ENCODE measurements around the gene DOCK2. TPM values are rescaled to one million over a fixed set of nuclear protein-coding genes. Genes with fewer than 3 reads are reported as not detected.
A peak's percentile ranks its signal among the peaks of the same experiment; 100 is the strongest.

The DOCK2 gene
- polyA plus RNA-seq, 1 donor (not counting 4 experiments of a cell fraction or from before 2014, with no cell fraction given), result 0.21 TPM

DNA sequence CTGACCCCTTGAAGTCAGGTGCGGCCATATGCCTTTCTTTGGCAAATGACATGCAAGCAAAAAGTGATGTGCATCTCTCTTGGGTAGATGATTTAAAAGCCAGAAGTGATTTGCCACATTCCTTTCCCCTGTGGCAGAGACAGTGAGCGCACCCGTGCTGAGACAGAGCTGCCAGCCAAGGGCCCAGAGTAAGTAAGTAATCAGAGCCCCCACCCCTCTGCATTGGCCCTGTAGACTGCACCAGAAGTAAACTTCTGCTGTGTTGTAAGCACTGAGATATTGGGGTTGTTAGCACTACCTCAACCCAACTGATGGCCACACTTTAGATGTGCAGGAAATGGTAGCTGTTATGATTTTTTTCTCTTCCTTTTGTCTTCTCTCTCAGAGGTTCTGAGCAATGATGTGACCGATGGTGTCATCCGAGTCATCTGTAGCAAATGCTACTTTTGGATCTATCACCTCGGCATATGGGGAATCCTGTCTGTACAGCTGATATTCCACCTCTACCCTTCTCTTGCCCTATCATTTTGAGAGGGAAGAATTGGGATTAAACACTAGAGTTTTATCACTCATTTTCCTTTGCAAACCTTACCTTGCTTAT is 58.0 kb downstream of the DOCK2 start:
- FAIRE-seq (no peak), DNase-seq (ENCODE audit: low read depth, low spot score) (no peak)
- Histone ChIP-seq H3K9me3 (ENCODE audit: control insufficient read depth, low read depth, low read length) (no peaks in the 10 kb centered on the region), H4K20me1 (ENCODE audit: control insufficient read depth, extremely low read depth, insufficient read depth, low read length) (no peaks in the 10 kb centered on the region), H3K79me2 (ENCODE audit: control insufficient read depth, insufficient read depth, low read length) (no peaks in the 10 kb centered on the region), H2AFZ (ENCODE audit: control insufficient read depth, low read length) (no peak overlapping the region), H3K27ac (ENCODE audit: control insufficient read depth, insufficient read depth, low read length) (no peak overlapping the region), H3K4me2 (ENCODE audit: control insufficient read depth, extremely low read depth, insufficient read depth, low read depth, low read length) (peak overlapping the region; percentile 39), H3K27me3 (ENCODE audit: control insufficient read depth, extremely low read depth, insufficient read depth, low read length) (no peaks in the 10 kb centered on the region), H3K9me1 (ENCODE audit: control insufficient read depth, extremely low read depth, insufficient read depth, low read length) (no peaks in the 10 kb centered on the region), H3K36me3 (ENCODE audit: control insufficient read depth in 2 of 2, extremely low read depth in 1 of 2, insufficient read depth in 2 of 2, low read length in 2 of 2) (no peaks in the 10 kb centered on the region), H3K4me1 (ENCODE audit: control insufficient read depth, extremely low read depth, insufficient read depth, low read length) (peaks cover 22% of the 10 kb centered on the region), H3K9ac (ENCODE audit: control insufficient read depth, extremely low read depth, insufficient read depth, low read length) (no peak overlapping the region), H3K4me3 (ENCODE audit: control insufficient read depth in 2 of 3, extremely low read depth in 1 of 3, insufficient read depth in 2 of 3, low read depth in 1 of 3, low read length in 3 of 3) (no peak overlapping the region)
- dilution Hi-C loops (cut with MboI; ENCODE audit: extremely low pct_ligation_motif_present, low sequenced_read_pairs), result no loop called here
- TF ChIP-seq EZH2 (IDR thresholded peaks at IDR 0.05; ENCODE audit: low read length), result no peak

DNA sequence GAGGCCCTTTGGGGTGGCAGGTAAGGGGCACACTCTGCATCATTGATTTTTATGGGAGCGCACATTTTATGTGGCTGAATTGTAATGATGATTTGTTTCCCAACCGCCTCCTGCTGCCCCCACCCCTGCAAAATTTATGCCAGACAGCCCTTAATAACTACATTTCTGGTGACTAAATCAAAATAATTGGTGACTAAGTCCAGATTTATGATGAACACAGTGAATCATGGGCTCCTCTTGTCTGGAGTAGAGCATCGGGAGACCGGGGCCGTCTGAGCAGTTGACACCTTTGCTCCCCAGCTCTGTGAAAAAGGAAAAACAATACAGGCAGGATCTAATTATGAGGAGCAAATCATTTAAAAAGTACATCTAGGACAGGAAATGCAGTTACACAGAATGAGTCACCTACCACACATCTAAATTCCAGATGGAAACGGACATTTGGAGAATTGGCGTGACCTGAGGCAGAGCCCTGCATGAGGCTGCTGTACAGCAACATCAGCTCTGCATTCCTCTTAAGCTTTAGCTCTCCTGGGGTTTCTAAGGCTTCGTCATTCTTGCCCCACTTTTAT is 58.9 kb downstream of the DOCK2 start:
- TF ChIP-seq EZH2 (IDR thresholded peaks at IDR 0.05; ENCODE audit: low read length), result no peak
- TF ChIP-seq, protein P1, sequence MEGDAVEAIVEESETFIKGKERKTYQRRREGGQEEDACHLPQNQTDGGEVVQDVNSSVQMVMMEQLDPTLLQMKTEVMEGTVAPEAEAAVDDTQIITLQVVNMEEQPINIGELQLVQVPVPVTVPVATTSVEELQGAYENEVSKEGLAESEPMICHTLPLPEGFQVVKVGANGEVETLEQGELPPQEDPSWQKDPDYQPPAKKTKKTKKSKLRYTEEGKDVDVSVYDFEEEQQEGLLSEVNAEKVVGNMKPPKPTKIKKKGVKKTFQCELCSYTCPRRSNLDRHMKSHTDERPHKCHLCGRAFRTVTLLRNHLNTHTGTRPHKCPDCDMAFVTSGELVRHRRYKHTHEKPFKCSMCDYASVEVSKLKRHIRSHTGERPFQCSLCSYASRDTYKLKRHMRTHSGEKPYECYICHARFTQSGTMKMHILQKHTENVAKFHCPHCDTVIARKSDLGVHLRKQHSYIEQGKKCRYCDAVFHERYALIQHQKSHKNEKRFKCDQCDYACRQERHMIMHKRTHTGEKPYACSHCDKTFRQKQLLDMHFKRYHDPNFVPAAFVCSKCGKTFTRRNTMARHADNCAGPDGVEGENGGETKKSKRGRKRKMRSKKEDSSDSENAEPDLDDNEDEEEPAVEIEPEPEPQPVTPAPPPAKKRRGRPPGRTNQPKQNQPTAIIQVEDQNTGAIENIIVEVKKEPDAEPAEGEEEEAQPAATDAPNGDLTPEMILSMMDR (optimal IDR thresholded peaks at IDR 0.05 in 1 of 3, IDR thresholded peaks at IDR 0.05 in 1 of 3, conservative IDR thresholded peaks at IDR 0.05 in 1 of 3; ENCODE audit: extremely low read depth in 1 of 3, insufficient read depth in 2 of 3, low read length in 3 of 3), result no peak
- H3K9me3 ChIP-seq (ENCODE audit: control insufficient read depth, low read depth, low read length), result no peaks in the 10 kb centered on the region
- H3K36me3 ChIP-seq (ENCODE audit: control insufficient read depth in 2 of 2, extremely low read depth in 1 of 2, insufficient read depth in 2 of 2, low read length in 2 of 2), result no peaks in the 10 kb centered on the region
- H3K4me1 ChIP-seq (ENCODE audit: control insufficient read depth, extremely low read depth, insufficient read depth, low read length), result peaks cover 22% of the 10 kb centered on the region
- no peaks in the 10 kb centered on the region for H4K20me1 ChIP-seq (ENCODE audit: control insufficient read depth, extremely low read depth, insufficient read depth, low read length)
- no peak overlapping the region for H2AFZ ChIP-seq (ENCODE audit: control insufficient read depth, low read length)
- no peak overlapping the region for H3K9ac ChIP-seq (ENCODE audit: control insufficient read depth, extremely low read depth, insufficient read depth, low read length)
- peak overlapping the region; percentile 61 for H3K27ac ChIP-seq (ENCODE audit: control insufficient read depth, insufficient read depth, low read length)
- no peaks in the 10 kb centered on the region for H3K79me2 ChIP-seq (ENCODE audit: control insufficient read depth, insufficient read depth, low read length)
- peak overlapping the region; percentile 39 for H3K4me2 ChIP-seq (ENCODE audit: control insufficient read depth, extremely low read depth, insufficient read depth, low read depth, low read length)
- peak; percentile 93 for FAIRE-seq
- H3K4me3 ChIP-seq (ENCODE audit: control insufficient read depth in 2 of 3, extremely low read depth in 1 of 3, insufficient read depth in 2 of 3, low read depth in 1 of 3, low read length in 3 of 3), result peak overlapping the region in 1 of 3 experiments; percentile 27
- dilution Hi-C loops (cut with MboI; ENCODE audit: extremely low pct_ligation_motif_present, low sequenced_read_pairs), result no loop called here
- peak; percentile 56 for DNase-seq (ENCODE audit: low read depth, low spot score)
- no peaks in the 10 kb centered on the region for H3K27me3 ChIP-seq (ENCODE audit: control insufficient read depth, extremely low read depth, insufficient read depth, low read length)
- no peaks in the 10 kb centered on the region for H3K9me1 ChIP-seq (ENCODE audit: control insufficient read depth, extremely low read depth, insufficient read depth, low read length)

Data from keratinocyte (primary cell).